Activated CD8-positive, alpha-beta memory T cell treated with anti-CD3 and anti-CD28 coated beads, Interleukin-2, amount 50 U/mL, for 1 hour (primary cell): Measurements from ENCODE around the gene ONECUT2.

Experiments
- DNase-seq: peaks from one replicate; pipeline ENCODE4 v3.0.0-alpha.2; 2020; ENCODE audit errors: extremely low read depth

ONECUT2 gene

GRCh38 chr18:57431002-57431382 is 4.2 kb upstream of the ONECUT2 start:
- DNase-seq = no peak

GRCh38 chr18:57431467-57432080 is 3.6 kb upstream of the ONECUT2 start:
- no peak for DNase-seq

GRCh38 chr18:57432140-57432539 is 3.0 kb upstream of the ONECUT2 start:
- DNase-seq = no peak

GRCh38 chr18:57432751-57433400 is 2.3 kb upstream of the ONECUT2 start:
- no peak for DNase-seq

DNA sequence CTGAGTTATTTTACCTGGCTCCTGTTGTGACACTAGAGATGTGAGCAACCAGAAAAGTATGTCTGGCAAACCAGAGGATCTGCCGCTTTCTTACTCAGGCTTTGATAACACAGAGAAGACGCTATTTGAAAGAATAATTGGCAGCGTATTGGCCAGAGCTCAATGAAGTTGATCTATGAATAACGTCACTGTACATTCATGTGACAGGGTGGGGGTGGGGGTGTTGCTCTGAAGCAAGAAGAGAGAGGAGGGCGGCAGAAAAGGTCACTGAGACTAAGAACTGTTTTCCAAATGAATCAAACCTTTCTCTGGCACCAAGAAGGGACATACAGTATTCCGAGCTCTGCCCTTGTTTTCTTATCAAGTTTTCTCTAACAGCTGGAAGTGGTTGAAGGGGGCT is 1.7 kb upstream of the ONECUT2 start:
- no peak for DNase-seq

DNA sequence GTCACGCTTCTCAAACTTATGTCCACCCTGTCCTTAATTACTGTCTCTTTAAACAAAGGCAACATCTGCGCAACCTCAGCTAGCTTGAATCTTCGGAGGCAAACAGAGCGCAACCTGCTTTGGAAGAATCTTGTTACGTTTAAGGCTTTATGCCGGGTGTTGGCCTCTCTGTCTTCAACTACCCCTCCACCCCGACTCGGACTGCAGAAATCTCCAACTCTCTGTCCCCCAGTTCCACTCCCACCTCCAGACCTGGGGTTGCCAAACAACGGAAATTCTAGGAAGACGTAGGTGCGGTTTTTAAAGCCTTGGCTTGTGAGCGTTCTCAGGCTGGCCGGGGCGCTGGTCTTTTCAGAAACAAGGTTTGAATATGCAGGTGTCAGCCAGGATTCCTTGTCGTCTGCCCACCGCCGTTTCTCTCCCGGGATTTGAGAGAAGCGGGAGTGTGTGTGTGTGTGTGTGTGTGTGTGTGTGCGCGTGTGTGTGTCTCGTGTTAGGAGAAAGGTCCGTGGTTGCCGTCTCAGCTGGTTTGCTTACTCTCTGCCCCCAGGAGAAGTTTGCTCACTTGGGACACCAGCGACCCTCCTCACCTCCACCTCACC is 1.1 kb upstream of the ONECUT2 start:
- DNase-seq = no peak

- DNase-seq = no peak
These were observed 644 bp downstream of the ONECUT2 start for GRCh38 chr18:57435846-57436190.

GRCh38 chr18:57436191-57436964 is 1.2 kb downstream of the ONECUT2 start:
- no peak for DNase-seq

DNA sequence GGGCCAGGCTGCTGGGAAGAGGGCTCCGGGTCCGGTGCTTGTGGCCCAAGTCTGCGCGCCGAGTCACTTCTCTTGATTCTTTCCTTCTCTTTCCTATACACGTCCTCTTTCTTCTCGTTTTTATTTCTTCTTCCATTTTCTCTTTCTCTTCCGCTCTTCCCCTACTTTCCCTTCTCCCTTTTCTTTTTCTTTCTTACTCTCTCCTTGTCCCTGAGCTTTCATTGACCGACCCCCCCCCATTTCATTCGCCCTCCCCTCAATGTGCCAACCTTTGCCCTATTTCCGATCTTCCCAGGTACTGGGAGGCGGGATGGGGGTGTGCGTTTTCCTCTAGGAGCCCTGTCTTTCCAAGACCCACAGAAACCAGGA is 1.8 kb downstream of the ONECUT2 start:
- DNase-seq = no peak

GRCh38 chr18:57437402-57437765 is 2.2 kb downstream of the ONECUT2 start:
- DNase-seq = no peak

- no peak for DNase-seq
These were observed 2.8 kb downstream of the ONECUT2 start for GRCh38 chr18:57437766-57438671.

- DNase-seq = no peak
These were observed 3.8 kb downstream of the ONECUT2 start for GRCh38 chr18:57438743-57439608.

DNA sequence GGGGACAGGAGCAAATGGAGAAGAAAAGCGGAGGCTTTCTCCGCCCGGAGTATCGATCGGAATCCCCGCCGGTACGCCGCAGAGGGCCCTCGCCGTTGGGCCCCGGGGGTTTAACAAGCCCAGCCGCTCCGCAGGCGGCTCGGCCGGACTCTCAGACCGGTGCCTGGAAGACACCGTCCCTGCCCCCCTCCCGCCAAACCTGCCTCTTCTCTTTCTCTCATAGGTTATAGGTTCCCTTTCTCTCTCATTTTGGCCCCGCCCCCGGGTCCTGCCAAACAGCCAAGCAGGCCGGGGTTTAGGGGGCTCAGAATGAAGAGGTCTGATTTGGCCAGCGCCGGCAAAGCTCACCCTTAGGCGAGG is 4.4 kb downstream of the ONECUT2 start:
- DNase-seq = no peak

- no peak for DNase-seq
These were observed 4.8 kb downstream of the ONECUT2 start for GRCh38 chr18:57439985-57440330.

- DNase-seq = no peak
These were observed 5.3 kb downstream of the ONECUT2 start for GRCh38 chr18:57440331-57441070.

- no peak for DNase-seq
These were observed 6.1 kb downstream of the ONECUT2 start for GRCh38 chr18:57441071-57441794.

- no peak for DNase-seq
These were observed 8.1 kb downstream of the ONECUT2 start for GRCh38 chr18:57443247-57443646.

GRCh38 chr18:57443702-57444101 is 8.5 kb downstream of the ONECUT2 start:
- DNase-seq = no peak

DNA sequence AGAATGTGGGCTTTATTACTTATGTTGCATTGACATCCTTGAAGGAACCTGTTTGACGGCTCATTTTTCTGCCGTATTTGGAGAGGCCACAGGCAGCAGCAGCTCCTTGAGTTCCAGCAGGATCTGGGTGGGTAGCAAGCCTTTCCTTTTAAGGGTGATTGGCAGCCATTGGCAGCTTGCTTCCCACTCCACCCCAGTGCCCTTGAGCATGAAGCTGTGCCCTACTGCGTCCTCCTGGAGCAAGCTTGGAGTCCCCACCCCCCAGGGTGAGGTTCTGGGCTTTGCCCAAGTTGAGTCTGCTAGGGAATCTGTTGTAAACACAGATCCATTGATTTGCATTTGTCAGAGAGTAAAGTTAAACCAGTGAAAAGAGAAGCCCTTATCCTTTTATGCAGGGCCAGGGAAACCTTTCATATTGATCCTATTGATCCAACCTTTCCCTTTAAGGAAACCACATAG is 9.2 kb downstream of the ONECUT2 start:
- DNase-seq = no peak
